ENCODE measurements around the gene PHAF1.

DNA sequence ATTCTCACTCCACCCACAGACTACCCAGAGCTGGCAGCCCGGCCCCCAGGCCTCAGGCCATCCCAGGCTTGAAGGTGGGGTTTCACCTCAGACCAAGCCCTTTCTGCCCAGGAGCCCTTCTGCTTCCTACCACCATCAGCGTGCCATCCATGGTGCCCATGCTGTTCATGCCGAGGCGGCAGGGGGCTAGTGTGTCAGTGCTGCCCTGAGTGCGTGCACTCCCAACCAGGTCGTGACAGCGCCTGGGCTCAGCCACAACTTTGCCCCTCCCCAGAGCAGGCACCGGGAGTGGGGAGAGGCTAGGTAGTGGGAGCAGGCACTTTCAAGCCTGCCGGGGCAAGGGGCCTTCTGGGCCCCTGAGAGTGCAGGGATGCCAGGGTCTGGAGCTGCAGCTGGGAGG, 32.6 kb downstream of the PHAF1 start:
- TF ChIP-seq POLR2A (IDR thresholded peaks at IDR 0.05; ENCODE audit: borderline replicate concordance, extremely low read depth, insufficient read depth, insufficient read length) (no peak), EZH2 (IDR thresholded peaks at IDR 0.05) (no peak), ZNF274 (IDR thresholded peaks at IDR 0.05; ENCODE audit: low read depth, low read length) (no peak), ELF1 (IDR thresholded peaks at IDR 0.05; ENCODE audit: borderline replicate concordance, low read depth) (no peak), SP1 (IDR thresholded peaks at IDR 0.05; ENCODE audit: low read depth) (no peak), SRF (IDR thresholded peaks at IDR 0.05; ENCODE audit: low read depth) (no peak), EGR1 (IDR thresholded peaks at IDR 0.05; ENCODE audit: low read depth) (no peak), REST (IDR thresholded peaks at IDR 0.05; ENCODE audit: low read depth) (no peak), CEBPB (IDR thresholded peaks at IDR 0.05; ENCODE audit: low read depth) (no peak)
- TF ChIP-seq, protein P1, sequence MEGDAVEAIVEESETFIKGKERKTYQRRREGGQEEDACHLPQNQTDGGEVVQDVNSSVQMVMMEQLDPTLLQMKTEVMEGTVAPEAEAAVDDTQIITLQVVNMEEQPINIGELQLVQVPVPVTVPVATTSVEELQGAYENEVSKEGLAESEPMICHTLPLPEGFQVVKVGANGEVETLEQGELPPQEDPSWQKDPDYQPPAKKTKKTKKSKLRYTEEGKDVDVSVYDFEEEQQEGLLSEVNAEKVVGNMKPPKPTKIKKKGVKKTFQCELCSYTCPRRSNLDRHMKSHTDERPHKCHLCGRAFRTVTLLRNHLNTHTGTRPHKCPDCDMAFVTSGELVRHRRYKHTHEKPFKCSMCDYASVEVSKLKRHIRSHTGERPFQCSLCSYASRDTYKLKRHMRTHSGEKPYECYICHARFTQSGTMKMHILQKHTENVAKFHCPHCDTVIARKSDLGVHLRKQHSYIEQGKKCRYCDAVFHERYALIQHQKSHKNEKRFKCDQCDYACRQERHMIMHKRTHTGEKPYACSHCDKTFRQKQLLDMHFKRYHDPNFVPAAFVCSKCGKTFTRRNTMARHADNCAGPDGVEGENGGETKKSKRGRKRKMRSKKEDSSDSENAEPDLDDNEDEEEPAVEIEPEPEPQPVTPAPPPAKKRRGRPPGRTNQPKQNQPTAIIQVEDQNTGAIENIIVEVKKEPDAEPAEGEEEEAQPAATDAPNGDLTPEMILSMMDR (IDR thresholded peaks at IDR 0.05 in 2 of 3, conservative IDR thresholded peaks at IDR 0.05 in 1 of 3; ENCODE audit: borderline replicate concordance in 1 of 3, insufficient read depth in 1 of 3, low read depth in 2 of 3, low read length in 2 of 3), result no peak
- TF ChIP-seq, protein P2, sequence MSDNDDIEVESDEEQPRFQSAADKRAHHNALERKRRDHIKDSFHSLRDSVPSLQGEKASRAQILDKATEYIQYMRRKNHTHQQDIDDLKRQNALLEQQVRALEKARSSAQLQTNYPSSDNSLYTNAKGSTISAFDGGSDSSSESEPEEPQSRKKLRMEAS (IDR thresholded peaks at IDR 0.05), result no peak
- TF ChIP-seq, protein P3, sequence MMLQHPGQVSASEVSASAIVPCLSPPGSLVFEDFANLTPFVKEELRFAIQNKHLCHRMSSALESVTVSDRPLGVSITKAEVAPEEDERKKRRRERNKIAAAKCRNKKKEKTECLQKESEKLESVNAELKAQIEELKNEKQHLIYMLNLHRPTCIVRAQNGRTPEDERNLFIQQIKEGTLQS (IDR thresholded peaks at IDR 0.05), result no peak
